GM15510 (cell line): ENCODE measurements around the gene USP17L26.
"Not testable (repeated sequence)": the region's sequence is repeated elsewhere in the genome, so short reads cannot be mapped to it uniquely, and the experiment has no call there.

Source experiments
- POLR2A ChIP-seq: IDR thresholded peaks from 3 replicates; pipeline ENCODE4 v1.6.1; 2011; ENCODE audit warnings: borderline replicate concordance; ENCODE audit not compliant: insufficient read length; ENCODE audit errors: extremely low read depth

The USP17L26 gene

GRCh38 chr4:9334358-9334757 lies at the start of gene USP17L26:
Gene USP17L26, plus strand, starts transcription at chr4:9334658. Its CDS starts 0 bp downstream, at chr4:9334658.
- TF ChIP-seq POLR2A = not testable (repeated sequence)

DNA sequence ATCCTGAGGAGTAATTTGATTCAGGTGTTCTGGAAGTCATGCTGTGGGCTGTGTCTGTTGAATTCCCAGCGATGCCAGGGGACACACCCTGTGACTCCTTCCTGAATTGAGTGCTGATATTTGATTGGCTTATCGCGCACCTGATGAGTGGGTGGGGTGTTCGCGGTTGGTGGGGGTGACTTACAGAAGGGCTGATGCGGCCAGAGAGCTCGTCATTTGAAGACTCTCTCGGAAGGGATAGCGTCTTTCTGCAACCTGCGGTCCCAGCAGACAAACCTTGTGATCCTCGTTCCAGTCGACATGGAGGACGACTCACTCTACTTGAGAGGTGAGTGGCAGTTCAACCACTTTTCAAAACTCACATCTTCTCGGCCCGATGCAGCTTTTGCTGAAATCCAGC lies 9.6 kb upstream of the USP17L26 start, which contains the start of gene USP17L24:
TSS of gene USP17L24 (plus strand) at position 301 of the 400 bp plus-strand sequence. CDS start at position 301, 0 bp downstream.
- TF ChIP-seq POLR2A = not testable (repeated sequence)

- not testable (repeated sequence) for TF ChIP-seq POLR2A
Measured at GRCh38 chr4:9329611-9330010, 4.8 kb upstream of the USP17L26 start, which contains the start of gene USP17L25. Gene USP17L25, plus strand, starts transcription at chr4:9329911. Its CDS starts 0 bp downstream, at chr4:9329911.

DNA sequence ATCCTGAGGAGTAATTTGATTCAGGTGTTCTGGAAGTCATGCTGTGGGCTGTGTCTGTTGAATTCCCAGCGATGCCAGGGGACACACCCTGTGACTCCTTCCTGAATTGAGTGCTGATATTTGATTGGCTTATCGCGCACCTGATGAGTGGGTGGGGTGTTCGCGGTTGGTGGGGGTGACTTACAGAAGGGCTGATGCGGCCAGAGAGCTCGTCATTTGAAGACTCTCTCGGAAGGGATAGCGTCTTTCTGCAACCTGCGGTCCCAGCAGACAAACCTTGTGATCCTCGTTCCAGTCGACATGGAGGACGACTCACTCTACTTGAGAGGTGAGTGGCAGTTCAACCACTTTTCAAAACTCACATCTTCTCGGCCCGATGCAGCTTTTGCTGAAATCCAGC lies 4.6 kb downstream of the USP17L26 start, which contains the start of gene USP17L5:
TSS of gene USP17L5 (plus strand) at position 301 of the 400 bp plus-strand sequence. CDS start at position 301, 0 bp downstream.
- TF ChIP-seq POLR2A = not testable (repeated sequence)

- TF ChIP-seq POLR2A = not testable (repeated sequence)
Measured at GRCh38 chr4:9343848-9344247, 9.4 kb downstream of the USP17L26 start, which contains the start of gene USP17L27. Gene USP17L27, plus strand, starts transcription at chr4:9344148. Its CDS starts 0 bp downstream, at chr4:9344148.

- TF ChIP-seq POLR2A = not testable (repeated sequence)
Measured at GRCh38 chr4:9348593-9348992, 14.1 kb downstream of the USP17L26 start, which contains the start of gene USP17L28. Gene USP17L28, plus strand, starts transcription at chr4:9348893. Its CDS starts 0 bp downstream, at chr4:9348893.

DNA sequence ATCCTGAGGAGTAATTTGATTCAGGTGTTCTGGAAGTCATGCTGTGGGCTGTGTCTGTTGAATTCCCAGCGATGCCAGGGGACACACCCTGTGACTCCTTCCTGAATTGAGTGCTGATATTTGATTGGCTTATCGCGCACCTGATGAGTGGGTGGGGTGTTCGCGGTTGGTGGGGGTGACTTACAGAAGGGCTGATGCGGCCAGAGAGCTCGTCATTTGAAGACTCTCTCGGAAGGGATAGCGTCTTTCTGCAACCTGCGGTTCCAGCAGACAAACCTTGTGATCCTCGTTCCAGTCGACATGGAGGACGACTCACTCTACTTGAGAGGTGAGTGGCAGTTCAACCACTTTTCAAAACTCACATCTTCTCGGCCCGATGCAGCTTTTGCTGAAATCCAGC lies 18.9 kb downstream of the USP17L26 start, which contains the start of gene USP17L29:
TSS of gene USP17L29 (plus strand) at position 301 of the 400 bp plus-strand sequence. CDS start at position 301, 0 bp downstream.
- TF ChIP-seq POLR2A = not testable (repeated sequence)

GRCh38 chr4:9362829-9363228 lies 28.4 kb downstream of the USP17L26 start, which contains the start of gene USP17L30:
Gene USP17L30, plus strand, starts transcription at chr4:9363129. Its CDS starts 0 bp downstream, at chr4:9363129.
- not testable (repeated sequence) for TF ChIP-seq POLR2A

GRCh38 chr4:9384126-9384525 lies 49.7 kb downstream of the USP17L26 start:
- no peak for TF ChIP-seq POLR2A
